ENCODE data around the gene SLC35E2B.
"Not testable (repeated sequence)": the region's sequence is repeated elsewhere in the genome, so short reads cannot be mapped to it uniquely, and the experiment has no call there.

The SLC35E2B gene

DNA sequence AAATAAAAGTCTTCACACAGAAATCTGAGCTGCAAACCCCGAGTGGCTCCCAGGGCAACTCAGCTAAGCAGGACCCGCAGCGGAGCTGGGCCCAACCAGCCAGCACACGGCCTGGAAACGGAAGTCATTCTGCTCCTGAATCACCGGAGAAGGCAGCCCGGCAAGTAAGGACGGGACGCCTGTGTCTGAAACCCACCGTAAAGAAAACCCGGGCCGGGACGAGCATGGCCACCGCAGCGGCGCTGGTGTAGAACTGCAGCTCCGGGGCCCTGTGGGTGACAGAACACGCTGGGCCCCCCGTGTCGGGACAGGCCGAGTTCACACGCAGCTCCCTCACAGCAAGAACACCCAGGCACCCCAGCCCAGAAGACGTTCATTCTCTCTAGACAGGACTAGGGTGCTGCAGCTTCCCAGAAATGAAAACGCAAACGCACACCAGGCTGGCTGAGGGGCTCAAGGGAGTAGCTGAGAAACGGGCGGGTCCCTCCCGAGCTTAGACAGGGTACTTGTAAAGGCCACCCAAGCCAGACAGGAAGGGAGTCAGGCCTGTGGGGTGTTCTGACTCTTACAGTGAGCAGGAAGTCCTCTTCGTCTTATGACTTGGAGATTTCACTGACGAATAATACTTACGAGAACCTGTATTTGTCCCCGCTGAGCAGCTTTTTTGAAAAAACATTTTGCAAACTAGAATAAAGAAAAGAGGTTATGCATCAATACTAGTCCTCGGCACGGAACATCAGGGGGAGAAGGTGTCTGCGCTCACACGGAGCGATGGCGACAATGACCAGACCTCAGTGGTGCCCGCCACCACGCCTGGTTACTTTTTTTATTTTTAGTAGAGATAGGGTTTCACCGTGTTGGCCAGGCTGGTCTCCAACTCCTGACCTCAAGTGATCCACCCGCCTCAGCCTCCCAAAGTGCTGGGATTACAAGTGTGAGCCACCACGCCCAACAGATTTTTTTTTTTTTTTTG, 22.8 kb downstream of the SLC35E2B start:
- no peak overlapping the region for H3K56ac ChIP-seq (ENCODE audit: low read length)
- no peak overlapping the region for H2BK5ac ChIP-seq (ENCODE audit: low read length)
- DNase-seq, result no peak
- H4K8ac ChIP-seq (ENCODE audit: low read depth, low read length), result no peak overlapping the region
- no peaks in the 10 kb centered on the region for H3K79me1 ChIP-seq (ENCODE audit: low read length)
- no peak overlapping the region for H3K23ac ChIP-seq (ENCODE audit: low read length)
- H3K9ac ChIP-seq (ENCODE audit: low read length), result no peak overlapping the region
- H4K5ac ChIP-seq (ENCODE audit: low read length), result no peak overlapping the region
- no peaks in the 10 kb centered on the region for H3K36me3 ChIP-seq (ENCODE audit: control insufficient read depth, insufficient read depth, low read length)
- no peak overlapping the region for H3K4me2 ChIP-seq (ENCODE audit: low read length)
- no peak overlapping the region for H3K27ac ChIP-seq (ENCODE audit: low read depth, low read length)
- no peak overlapping the region for H3K18ac ChIP-seq (ENCODE audit: low read length)
- H2BK120ac ChIP-seq (ENCODE audit: low read depth, low read length), result no peak overlapping the region
- H3K27me3 ChIP-seq (ENCODE audit: insufficient read depth, low read length, poor library complexity), result no peaks in the 10 kb centered on the region
- no peak overlapping the region for H3K4ac ChIP-seq (ENCODE audit: low read depth, low read length)
- no peaks in the 10 kb centered on the region for H3K4me1 ChIP-seq (ENCODE audit: control insufficient read depth, low read depth, low read length)
- H3K4me3 ChIP-seq (ENCODE audit: low read length), result no peak overlapping the region
- H2BK15ac ChIP-seq (replicated peaks; ENCODE audit: low read depth), result no peak overlapping the region
- no CpG with 5 or more reads among the region's 43 CpGs for WGBS (ENCODE audit: extremely low coverage, insufficient coverage, low lambda C conversion rate)
- H2AK5ac ChIP-seq (ENCODE audit: low read length), result no peak overlapping the region
- no peaks in the 10 kb centered on the region for H3K79me2 ChIP-seq (ENCODE audit: control insufficient read depth, insufficient read depth, low read length)

DNA sequence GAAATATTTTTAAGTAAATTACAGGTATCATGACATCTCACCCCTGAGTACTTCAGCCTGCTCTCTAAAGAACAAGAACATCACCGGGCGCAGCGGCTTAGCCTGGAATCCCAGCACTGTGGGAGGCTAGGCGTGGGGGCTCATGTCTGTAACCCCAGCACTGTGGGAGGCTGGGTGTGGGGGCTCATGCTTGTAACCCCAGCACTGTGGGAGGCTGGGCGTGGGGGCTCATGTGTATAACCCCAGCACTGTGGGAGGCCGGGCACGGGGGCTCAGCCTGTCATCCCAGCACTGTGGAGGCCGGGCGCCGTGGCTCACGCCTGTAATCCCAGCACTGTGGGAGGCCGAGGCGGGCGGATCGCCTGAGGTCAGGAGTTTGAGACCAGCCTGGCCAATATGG, 26.1 kb downstream of the SLC35E2B start:
- Histone ChIP-seq H3K9ac (ENCODE audit: low read length) (no peak overlapping the region), H3K27me3 (ENCODE audit: insufficient read depth, low read length, poor library complexity) (no peaks in the 10 kb centered on the region), H3K4me1 (ENCODE audit: control insufficient read depth, low read depth, low read length) (no peaks in the 10 kb centered on the region), H2BK120ac (ENCODE audit: low read depth, low read length) (no peak overlapping the region), H3K27ac (ENCODE audit: low read depth, low read length) (no peak overlapping the region), H2BK15ac (replicated peaks; ENCODE audit: low read depth) (no peak overlapping the region), H3K23ac (ENCODE audit: low read length) (no peak overlapping the region), H3K4me3 (ENCODE audit: low read length) (no peak overlapping the region), H4K8ac (ENCODE audit: low read depth, low read length) (no peak overlapping the region), H3K56ac (ENCODE audit: low read length) (no peak overlapping the region), H4K5ac (ENCODE audit: low read length) (no peak overlapping the region), H2AK5ac (ENCODE audit: low read length) (no peak overlapping the region), H3K79me2 (ENCODE audit: control insufficient read depth, insufficient read depth, low read length) (no peaks in the 10 kb centered on the region), H3K4me2 (ENCODE audit: low read length) (no peak overlapping the region), H2BK5ac (ENCODE audit: low read length) (no peak overlapping the region), H3K4ac (ENCODE audit: low read depth, low read length) (no peak overlapping the region), H3K79me1 (ENCODE audit: low read length) (no peaks in the 10 kb centered on the region), H3K18ac (ENCODE audit: low read length) (no peak overlapping the region), H3K36me3 (ENCODE audit: control insufficient read depth, insufficient read depth, low read length) (no peaks in the 10 kb centered on the region)
- DNase-seq, result no peak
- WGBS (ENCODE audit: extremely low coverage, insufficient coverage, low lambda C conversion rate), result no CpG with 5 or more reads among the region's 15 CpGs

DNA sequence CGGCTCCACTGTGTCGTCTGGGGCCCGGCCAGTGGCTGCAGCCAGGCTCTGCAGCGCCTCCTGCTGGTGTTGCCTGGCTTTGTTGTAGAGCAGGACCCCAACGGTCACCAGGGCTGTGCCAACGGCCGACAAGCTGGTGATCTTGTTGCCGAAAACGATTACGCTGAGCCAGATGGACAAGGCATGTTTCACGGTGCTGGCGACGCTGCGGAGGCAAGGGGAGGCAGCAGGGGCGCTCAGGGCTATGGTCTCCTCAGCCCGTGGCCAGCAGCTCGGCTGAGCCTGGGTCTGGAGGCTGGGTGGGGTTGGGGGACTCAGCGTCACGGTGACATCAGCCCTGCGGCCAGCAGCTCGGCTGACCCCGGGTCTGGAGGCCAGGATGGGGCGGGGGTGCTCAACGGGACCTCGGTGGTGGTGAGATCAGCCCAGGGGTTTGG, 26.8 kb downstream of the SLC35E2B start:
- Histone ChIP-seq H3K4me2 (ENCODE audit: low read length) (no peak overlapping the region), H2AK5ac (ENCODE audit: low read length) (no peak overlapping the region), H2BK5ac (ENCODE audit: low read length) (no peak overlapping the region), H3K9ac (ENCODE audit: low read length) (no peak overlapping the region), H3K4me1 (ENCODE audit: control insufficient read depth, low read depth, low read length) (no peaks in the 10 kb centered on the region), H2BK120ac (ENCODE audit: low read depth, low read length) (no peak overlapping the region), H2BK15ac (replicated peaks; ENCODE audit: low read depth) (no peak overlapping the region), H3K18ac (ENCODE audit: low read length) (no peak overlapping the region), H4K8ac (ENCODE audit: low read depth, low read length) (no peak overlapping the region), H3K79me1 (ENCODE audit: low read length) (no peaks in the 10 kb centered on the region), H3K27ac (ENCODE audit: low read depth, low read length) (no peak overlapping the region), H3K27me3 (ENCODE audit: insufficient read depth, low read length, poor library complexity) (no peaks in the 10 kb centered on the region), H3K56ac (ENCODE audit: low read length) (no peak overlapping the region), H3K23ac (ENCODE audit: low read length) (no peak overlapping the region), H3K36me3 (ENCODE audit: control insufficient read depth, insufficient read depth, low read length) (no peaks in the 10 kb centered on the region), H3K4ac (ENCODE audit: low read depth, low read length) (no peak overlapping the region), H4K5ac (ENCODE audit: low read length) (no peak overlapping the region), H3K79me2 (ENCODE audit: control insufficient read depth, insufficient read depth, low read length) (no peaks in the 10 kb centered on the region), H3K4me3 (ENCODE audit: low read length) (no peak overlapping the region)
- no CpG with 5 or more reads among the region's 25 CpGs for WGBS (ENCODE audit: extremely low coverage, insufficient coverage, low lambda C conversion rate)
- DNase-seq, result peak; percentile 44

DNA sequence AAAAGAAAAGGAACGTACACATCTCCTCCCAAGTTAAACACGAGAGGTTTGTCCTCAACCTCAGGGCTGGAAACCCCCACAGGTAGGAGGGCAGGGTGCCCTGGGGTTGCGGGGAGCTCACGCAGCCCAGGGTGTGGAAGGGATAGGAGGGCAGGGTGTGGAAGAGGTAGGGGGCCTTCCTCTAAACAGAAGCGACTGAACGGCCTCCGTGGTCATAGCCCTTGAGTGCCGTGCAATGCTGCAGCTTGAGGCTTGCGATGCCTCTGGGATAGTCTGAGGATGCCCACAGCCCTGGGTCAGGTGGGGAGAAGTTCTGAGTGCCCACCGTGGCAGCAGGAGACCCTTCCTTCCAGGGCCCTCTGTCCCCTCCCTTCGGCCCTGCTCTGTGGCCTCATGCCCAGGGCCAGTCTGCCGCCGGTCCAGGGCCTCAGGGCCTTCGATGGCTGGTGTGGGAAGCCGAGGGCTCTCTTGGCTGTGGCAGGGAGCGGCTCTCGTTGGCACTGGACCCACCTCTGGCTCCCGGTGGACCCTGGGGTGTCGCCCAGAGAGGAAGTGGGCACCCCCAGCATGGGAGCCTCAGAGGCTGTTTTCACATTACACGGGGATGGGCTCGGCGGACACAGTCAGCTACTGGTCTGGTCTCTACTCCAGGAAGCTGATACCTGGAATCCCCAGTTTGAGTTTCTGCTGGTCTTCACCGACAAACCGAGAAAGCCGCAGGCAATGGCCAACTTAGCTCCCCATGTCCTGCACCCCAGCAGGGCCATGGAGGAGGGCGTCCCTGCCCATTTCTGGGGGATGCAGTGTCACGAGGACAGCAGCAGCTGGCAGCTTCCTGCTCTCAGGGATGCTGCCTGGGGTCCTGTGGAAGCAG, 27.4 kb downstream of the SLC35E2B start:
- Histone ChIP-seq H4K5ac (ENCODE audit: low read length) (no peak overlapping the region), H3K79me1 (ENCODE audit: low read length) (no peaks in the 10 kb centered on the region), H3K4me2 (ENCODE audit: low read length) (no peak overlapping the region), H4K8ac (ENCODE audit: low read depth, low read length) (no peak overlapping the region), H3K79me2 (ENCODE audit: control insufficient read depth, insufficient read depth, low read length) (no peaks in the 10 kb centered on the region), H2BK120ac (ENCODE audit: low read depth, low read length) (no peak overlapping the region), H2BK5ac (ENCODE audit: low read length) (no peak overlapping the region), H2AK5ac (ENCODE audit: low read length) (no peak overlapping the region), H3K4me3 (ENCODE audit: low read length) (no peak overlapping the region), H3K56ac (ENCODE audit: low read length) (no peak overlapping the region), H2BK15ac (replicated peaks; ENCODE audit: low read depth) (no peak overlapping the region), H3K9ac (ENCODE audit: low read length) (no peak overlapping the region), H3K4me1 (ENCODE audit: control insufficient read depth, low read depth, low read length) (no peaks in the 10 kb centered on the region), H3K4ac (ENCODE audit: low read depth, low read length) (no peak overlapping the region), H3K27ac (ENCODE audit: low read depth, low read length) (no peak overlapping the region), H3K23ac (ENCODE audit: low read length) (no peak overlapping the region), H3K36me3 (ENCODE audit: control insufficient read depth, insufficient read depth, low read length) (no peaks in the 10 kb centered on the region), H3K27me3 (ENCODE audit: insufficient read depth, low read length, poor library complexity) (no peaks in the 10 kb centered on the region), H3K18ac (ENCODE audit: low read length) (no peak overlapping the region)
- no peak for DNase-seq
- no CpG with 5 or more reads among the region's 27 CpGs for WGBS (ENCODE audit: extremely low coverage, insufficient coverage, low lambda C conversion rate)

DNA sequence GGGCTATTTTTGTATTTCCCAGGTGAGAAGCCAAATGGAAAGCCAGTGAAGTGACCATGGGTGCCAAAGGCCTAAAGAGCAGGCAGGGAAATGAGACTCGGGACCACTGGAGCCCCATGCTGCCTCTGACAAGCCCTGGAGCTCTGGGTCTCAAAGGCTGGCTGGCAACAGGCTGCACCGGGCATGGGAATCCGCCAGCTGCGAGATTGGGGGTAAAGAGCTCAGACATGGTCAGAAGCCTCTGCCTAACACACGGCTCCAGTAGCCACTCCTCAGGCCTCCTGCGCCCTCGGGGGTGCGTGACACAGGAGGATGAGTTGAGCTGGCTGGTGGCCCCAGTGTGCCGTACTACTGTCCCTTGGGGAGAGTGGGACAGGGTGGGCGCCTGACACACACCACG, 28.3 kb downstream of the SLC35E2B start:
- not testable (repeated sequence) for H2BK15ac ChIP-seq (replicated peaks; ENCODE audit: low read depth); H2BK5ac ChIP-seq (ENCODE audit: low read length); H3K56ac ChIP-seq (ENCODE audit: low read length); H3K79me1 ChIP-seq (ENCODE audit: low read length); H3K4me3 ChIP-seq (ENCODE audit: low read length); H3K27ac ChIP-seq (ENCODE audit: low read depth, low read length); H3K18ac ChIP-seq (ENCODE audit: low read length); H4K8ac ChIP-seq (ENCODE audit: low read depth, low read length); DNase-seq; H3K36me3 ChIP-seq (ENCODE audit: control insufficient read depth, insufficient read depth, low read length); H3K4me1 ChIP-seq (ENCODE audit: control insufficient read depth, low read depth, low read length); H2BK120ac ChIP-seq (ENCODE audit: low read depth, low read length); H3K4me2 ChIP-seq (ENCODE audit: low read length); H2AK5ac ChIP-seq (ENCODE audit: low read length); H3K23ac ChIP-seq (ENCODE audit: low read length); H3K27me3 ChIP-seq (ENCODE audit: insufficient read depth, low read length, poor library complexity); H4K5ac ChIP-seq (ENCODE audit: low read length); H3K9ac ChIP-seq (ENCODE audit: low read length); H3K79me2 ChIP-seq (ENCODE audit: control insufficient read depth, insufficient read depth, low read length); H3K4ac ChIP-seq (ENCODE audit: low read depth, low read length)
- no CpG with 5 or more reads among the region's 11 CpGs for WGBS (ENCODE audit: extremely low coverage, insufficient coverage, low lambda C conversion rate)
